Measurements from ENCODE around the gene TTBK2.

Gene TTBK2

DNA sequence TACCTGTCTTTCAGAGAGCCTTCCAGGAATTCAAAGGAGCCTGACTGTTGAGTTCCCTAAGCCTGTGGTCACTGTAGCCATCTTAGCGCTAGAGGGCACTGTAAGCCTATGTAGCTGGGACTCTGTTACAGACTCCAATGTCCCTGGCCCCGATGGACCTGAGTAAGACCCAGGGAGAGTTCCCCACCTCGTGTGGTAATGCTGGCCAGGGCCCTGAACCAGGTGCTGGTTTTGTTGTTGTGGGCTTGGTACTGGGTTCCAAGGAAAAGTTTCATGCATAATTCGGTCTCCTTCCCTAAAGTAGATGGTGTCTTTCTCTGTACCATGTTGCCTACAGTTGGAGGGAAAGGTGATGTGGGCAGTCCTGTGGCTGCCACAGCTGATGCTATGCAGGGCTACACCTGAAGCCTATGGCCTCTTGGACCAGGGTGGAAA, 216.1 kb downstream of the TTBK2 start:
- intact Hi-C loops (cut with DNase I) = loop anchor here (2.0 kb wide), 1 partner anchor 222 kb away; no protein-coding TSS in a partner anchor
- peak in 6 of 10 donors; percentile 59 to 91 (median 65) for DNase-seq

- no peak for DNase-seq
- intact Hi-C loops (cut with DNase I) = no loop called here
Observed at GRCh38 chr15:42696626-42697025, 224.0 kb downstream of the TTBK2 start.

DNA sequence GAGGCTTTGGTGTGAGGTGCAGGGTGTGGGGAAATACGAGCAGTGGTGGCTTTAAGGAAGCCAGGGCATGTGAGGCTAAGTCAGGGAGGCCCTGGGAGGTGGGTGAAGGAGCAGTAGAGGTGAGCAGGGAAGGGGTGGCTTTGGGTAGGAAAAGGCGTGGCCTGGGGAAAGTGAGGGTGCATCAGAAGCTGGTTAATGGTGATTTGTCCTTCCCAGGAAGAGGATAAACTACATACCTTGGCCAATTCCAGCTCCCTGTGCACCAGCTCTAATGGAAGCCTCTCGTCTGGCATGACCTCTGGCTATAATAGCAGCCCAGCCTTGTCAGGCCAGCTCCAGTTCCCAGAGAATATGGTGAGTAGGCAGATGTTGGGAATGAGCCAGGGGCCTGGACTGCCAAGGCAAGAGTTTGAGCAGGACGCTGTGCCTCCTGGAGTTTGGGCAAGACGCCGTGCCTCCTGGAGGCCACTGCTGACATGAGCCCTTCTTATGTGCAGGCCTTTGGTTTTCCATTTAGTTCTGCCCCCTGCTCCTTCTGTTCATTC, 225.0 kb downstream of the TTBK2 start:
- intact Hi-C loops (cut with DNase I) = no loop called here
- no peak for DNase-seq

- intact Hi-C loops (cut with DNase I) = no loop called here
- no peak for DNase-seq
Observed at GRCh38 chr15:42694398-42694797, 226.2 kb downstream of the TTBK2 start.

DNA sequence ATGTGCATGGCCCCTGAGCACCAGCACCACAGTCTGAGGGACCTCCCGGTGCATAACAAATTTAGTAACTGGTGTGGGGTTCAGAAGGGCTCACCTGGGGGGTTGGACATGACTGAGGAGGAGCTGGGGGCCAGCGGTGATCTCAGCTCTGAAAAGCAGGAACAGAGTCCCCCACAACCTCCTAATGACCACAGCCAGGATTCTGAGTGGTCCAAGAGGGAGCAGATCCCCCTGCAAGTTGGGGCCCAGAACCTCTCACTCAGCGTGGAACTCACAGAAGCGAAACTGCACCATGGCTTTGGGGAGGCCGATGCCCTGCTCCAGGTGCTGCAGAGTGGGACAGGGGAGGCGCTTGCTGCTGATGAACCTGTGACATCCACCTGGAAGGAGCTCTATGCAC, 226.6 kb downstream of the TTBK2 start:
- intact Hi-C loops (cut with DNase I) = no loop called here
- no peak for DNase-seq

DNA sequence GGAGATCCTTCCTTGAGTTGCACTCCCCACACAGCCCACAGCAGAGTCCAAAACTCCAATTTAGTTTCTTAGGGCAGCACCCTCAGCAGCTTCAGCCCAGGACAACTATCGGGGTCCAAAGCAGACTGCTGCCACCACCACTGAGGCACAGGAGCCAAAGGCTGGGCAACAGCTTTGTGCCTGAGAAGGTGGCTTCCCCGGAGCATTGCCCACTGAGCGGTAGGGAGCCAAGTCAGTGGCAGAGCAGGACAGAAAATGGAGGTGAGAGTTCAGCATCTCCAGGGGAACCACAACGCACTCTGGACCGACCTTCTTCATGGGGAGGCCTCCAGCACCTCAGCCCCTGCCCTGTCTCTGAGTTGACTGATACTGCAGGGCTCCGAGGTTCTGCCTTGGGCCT, 227.1 kb downstream of the TTBK2 start:
- intact Hi-C loops (cut with DNase I) = no loop called here
- DNase-seq = no peak

DNA sequence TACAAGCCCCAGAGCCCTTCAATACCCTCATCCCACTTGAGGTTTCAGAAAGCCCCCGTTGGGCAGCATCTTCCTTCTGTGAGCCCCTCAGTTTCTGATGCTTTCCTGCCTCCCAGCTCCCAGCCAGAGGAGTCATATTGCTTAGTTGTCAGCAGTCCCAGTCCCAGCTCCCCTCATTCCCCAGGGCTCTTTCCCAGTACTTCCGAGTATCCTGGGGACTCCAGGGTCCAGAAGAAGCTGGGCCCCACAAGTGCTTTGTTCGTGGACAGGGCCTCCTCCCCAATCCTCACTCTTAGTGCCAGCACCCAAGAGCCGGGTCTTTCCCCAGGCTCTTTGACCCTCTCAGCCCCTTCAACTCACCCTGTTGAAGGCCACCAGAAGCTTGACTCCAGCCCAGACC, 227.6 kb downstream of the TTBK2 start:
- no peak for DNase-seq
- intact Hi-C loops (cut with DNase I) = no loop called here

- DNase-seq = no peak
- intact Hi-C loops (cut with DNase I) = no loop called here
Observed at GRCh38 chr15:42692536-42692935, 228.0 kb downstream of the TTBK2 start.

GRCh38 chr15:42691770-42692169, 228.8 kb downstream of the TTBK2 start:
- no peak for DNase-seq
- intact Hi-C loops (cut with DNase I) = no loop called here

DNA sequence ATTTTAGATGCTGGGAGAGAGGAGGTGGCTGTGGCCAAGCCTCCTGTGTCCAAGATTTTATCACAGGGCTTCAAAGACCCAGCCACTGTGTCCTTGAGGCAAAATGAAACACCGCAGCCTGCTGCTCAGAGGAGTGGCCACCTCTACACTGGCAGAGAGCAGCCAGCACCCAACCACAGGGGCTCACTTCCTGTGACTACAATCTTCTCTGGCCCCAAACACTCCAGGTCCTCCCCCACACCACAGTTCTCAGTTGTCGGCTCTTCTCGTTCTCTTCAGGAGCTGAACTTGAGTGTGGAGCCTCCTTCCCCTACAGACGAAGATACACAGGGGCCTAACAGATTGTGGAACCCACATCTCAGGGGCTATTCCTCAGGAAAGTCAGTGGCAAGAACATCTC, 229.3 kb downstream of the TTBK2 start:
- intact Hi-C loops (cut with DNase I) = no loop called here
- no peak for DNase-seq

Measured in posterior cingulate gyrus (tissue), 11 donors.